Activated CD4-positive, alpha-beta T cell treated with anti-CD3 and anti-CD28 coated beads for 1 hour (primary cell): ENCODE results near the gene CWF19L2.
"Not testable (repeated sequence)": the region's sequence is repeated elsewhere in the genome, so short reads cannot be mapped to it uniquely, and the experiment has no call there.

ENCODE experiments used
- DNase-seq: peaks from one replicate; pipeline ENCODE4 v3.0.0-alpha.2; 2020

The CWF19L2 gene

GRCh38 chr11:107430525-107430924, 27.1 kb downstream of the CWF19L2 start:
- DNase-seq, result no peak

GRCh38 chr11:107427569-107428180, 29.9 kb downstream of the CWF19L2 start:
- no peak for DNase-seq

- DNase-seq, result no peak
Observed at GRCh38 chr11:107413352-107413751, 44.3 kb downstream of the CWF19L2 start.

- DNase-seq, result no peak
Observed at GRCh38 chr11:107408762-107409211, 48.8 kb downstream of the CWF19L2 start.

- DNase-seq, result no peak
Observed at GRCh38 chr11:107405260-107405659, 52.4 kb downstream of the CWF19L2 start.

GRCh38 chr11:107401131-107401530, 56.5 kb downstream of the CWF19L2 start:
- not testable (repeated sequence) for DNase-seq

- no peak for DNase-seq
Observed at GRCh38 chr11:107397357-107397756, 60.3 kb downstream of the CWF19L2 start.

GRCh38 chr11:107392611-107393010, 65.0 kb downstream of the CWF19L2 start:
- no peak for DNase-seq

GRCh38 chr11:107390701-107391100, 66.9 kb downstream of the CWF19L2 start:
- not testable (repeated sequence) for DNase-seq

GRCh38 chr11:107387666-107388065, 70.0 kb downstream of the CWF19L2 start:
- DNase-seq, result no peak

- DNase-seq, result no peak
Observed at GRCh38 chr11:107385361-107385981, 72.2 kb downstream of the CWF19L2 start.

GRCh38 chr11:107384144-107384852, 73.3 kb downstream of the CWF19L2 start:
- no peak for DNase-seq

GRCh38 chr11:107372439-107372838, 85.2 kb downstream of the CWF19L2 start:
- no peak for DNase-seq

- no peak for DNase-seq
Observed at GRCh38 chr11:107370390-107370789, 87.2 kb downstream of the CWF19L2 start.

GRCh38 chr11:107359701-107360100, 97.9 kb downstream of the CWF19L2 start:
- DNase-seq, result no peak

GRCh38 chr11:107357877-107358276, 99.7 kb downstream of the CWF19L2 start:
- DNase-seq, result no peak

- no peak for DNase-seq
Observed at GRCh38 chr11:107354780-107355179, 102.8 kb downstream of the CWF19L2 start.

- DNase-seq, result no peak
Observed at GRCh38 chr11:107337917-107338316, 119.7 kb downstream of the CWF19L2 start.

- DNase-seq, result no peak
Observed at GRCh38 chr11:107331728-107332127, 125.9 kb downstream of the CWF19L2 start.

- no peak for DNase-seq
Observed at GRCh38 chr11:107329164-107329563, 128.5 kb downstream of the CWF19L2 start.

GRCh38 chr11:107316426-107316825, 141.2 kb downstream of the CWF19L2 start:
- DNase-seq, result no peak

GRCh38 chr11:107307991-107308390, 149.6 kb downstream of the CWF19L2 start:
- no peak for DNase-seq

- no peak for DNase-seq
Observed at GRCh38 chr11:107301878-107302277, 155.7 kb downstream of the CWF19L2 start.

- DNase-seq, result no peak
Observed at GRCh38 chr11:107293677-107294344, 163.8 kb downstream of the CWF19L2 start.
